ENCODE results near the gene LINGO4. TPM values are rescaled to one million over a fixed set of nuclear protein-coding genes. Genes with fewer than 3 reads are reported as not detected.
A peak's percentile ranks its signal among the peaks of the same experiment; 100 is the strongest.

LINGO4 gene
- total and polyA plus RNA-seq, 10 of the 15 experiments (the other 5 are each of a cell fraction or from before 2014, with no cell fraction given) = not detected

GRCh38 chr1:151825751-151826660 lies 20.8 kb upstream of the LINGO4 start:
- no peaks in the 10 kb centered on the region for H3K36me3 ChIP-seq (ENCODE audit: control insufficient read depth in 2 of 2, insufficient read depth in 2 of 2, low read length in 1 of 2)
- ATAC-seq (no peak), FAIRE-seq (no peak), DNase-seq (ENCODE audit: low read depth, low spot score) (no peak)
- TF ChIP-seq, protein P1, sequence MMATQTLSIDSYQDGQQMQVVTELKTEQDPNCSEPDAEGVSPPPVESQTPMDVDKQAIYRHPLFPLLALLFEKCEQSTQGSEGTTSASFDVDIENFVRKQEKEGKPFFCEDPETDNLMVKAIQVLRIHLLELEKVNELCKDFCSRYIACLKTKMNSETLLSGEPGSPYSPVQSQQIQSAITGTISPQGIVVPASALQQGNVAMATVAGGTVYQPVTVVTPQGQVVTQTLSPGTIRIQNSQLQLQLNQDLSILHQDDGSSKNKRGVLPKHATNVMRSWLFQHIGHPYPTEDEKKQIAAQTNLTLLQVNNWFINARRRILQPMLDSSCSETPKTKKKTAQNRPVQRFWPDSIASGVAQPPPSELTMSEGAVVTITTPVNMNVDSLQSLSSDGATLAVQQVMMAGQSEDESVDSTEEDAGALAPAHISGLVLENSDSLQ (IDR thresholded peaks at IDR 0.05) = peak; percentile 37
- TF ChIP-seq KLF5 (IDR thresholded peaks at IDR 0.05; ENCODE audit: partially characterized antibody) = no peak
- ChIA-PET POLR2A (no interaction called here), CTCF (interaction anchor here (1.6 kb wide), 1 partner anchor 10 kb away, joined by 3 read pairs; no protein-coding TSS in a partner anchor), SMC1A (ENCODE audit: uncharacterized antibody, unreplicated experiment) (no interaction called here), RAD21 (ENCODE audit: unreplicated experiment) (no interaction called here)
- BruUV-seq (replicated peaks) = no TSS peak
- H2AFZ ChIP-seq (ENCODE audit: control insufficient read depth, low read depth, low read length) = no peak overlapping the region
- H4K20me1 ChIP-seq (ENCODE audit: control insufficient read depth, insufficient read depth) = no peaks in the 10 kb centered on the region
- 45% methylated on average over 20 of the region's 21 CpGs for WGBS (ENCODE audit: insufficient coverage, insufficient replicate concordance, low lambda C conversion rate, missing lambda C conversion rate)
- H3K79me2 ChIP-seq (ENCODE audit: control insufficient read depth, insufficient read depth, low read length) = no peaks in the 10 kb centered on the region
- peaks cover 10% of the 10 kb centered on the region for H3K4me1 ChIP-seq (ENCODE audit: control insufficient read depth, insufficient read depth, low read length)
- H3K4me3 ChIP-seq = no peak overlapping the region
- no peak overlapping the region for H3K27ac ChIP-seq (ENCODE audit: control insufficient read depth, insufficient read depth)
- no peaks in the 10 kb centered on the region for H3K27me3 ChIP-seq (replicated peaks in 1 of 2; ENCODE audit: control insufficient read depth in 2 of 2, insufficient read depth in 2 of 2, low read length in 1 of 2)
- no peaks in the 10 kb centered on the region for H3K9me3 ChIP-seq (replicated peaks; ENCODE audit: control insufficient read depth, insufficient read depth, low read length)
- intact Hi-C loops (cut with micrococcal nuclease; ENCODE audit: unreplicated experiment) = loop anchor here (2.0 kb wide), 1 partner anchor 27 kb away; the partner anchor contains the start of gene THEM5
- H3K4me2 ChIP-seq (ENCODE audit: control insufficient read depth, insufficient read depth) = no peak overlapping the region
- in situ Hi-C loops (cut with MboI) = no loop called here
- no peak overlapping the region for H3K9ac ChIP-seq (ENCODE audit: control insufficient read depth, insufficient read depth, low read length)

DNA sequence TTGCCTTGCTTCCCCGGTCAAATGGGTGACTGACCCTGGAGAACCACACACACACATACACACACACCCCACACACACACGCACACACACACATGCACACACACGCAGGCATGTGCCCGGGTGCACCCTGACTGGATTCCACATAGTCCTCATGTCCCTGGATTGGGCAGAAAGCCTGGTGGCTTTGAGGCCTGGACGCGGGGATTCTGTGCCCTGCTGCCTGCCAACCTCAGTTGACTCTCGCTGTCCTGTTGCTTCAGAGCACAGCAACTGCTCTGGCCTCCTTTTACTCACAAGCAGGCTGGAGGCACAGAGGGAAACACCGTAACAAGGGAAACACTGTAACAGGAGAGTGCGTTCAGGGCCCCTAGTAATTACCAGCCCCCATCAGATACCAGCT lies 20.0 kb upstream of the LINGO4 start:
- Histone ChIP-seq H3K27me3 (replicated peaks in 1 of 2; ENCODE audit: control insufficient read depth in 2 of 2, insufficient read depth in 2 of 2, low read length in 1 of 2) (no peaks in the 10 kb centered on the region), H3K4me3 (no peak overlapping the region), H3K9me3 (replicated peaks; ENCODE audit: control insufficient read depth, insufficient read depth, low read length) (no peaks in the 10 kb centered on the region), H3K27ac (ENCODE audit: control insufficient read depth, insufficient read depth) (no peak overlapping the region), H3K4me2 (ENCODE audit: control insufficient read depth, insufficient read depth) (no peak overlapping the region), H4K20me1 (ENCODE audit: control insufficient read depth, insufficient read depth) (no peaks in the 10 kb centered on the region), H2AFZ (ENCODE audit: control insufficient read depth, low read depth, low read length) (no peak overlapping the region), H3K4me1 (ENCODE audit: control insufficient read depth, insufficient read depth, low read length) (peaks cover 10% of the 10 kb centered on the region), H3K9ac (ENCODE audit: control insufficient read depth, insufficient read depth, low read length) (no peak overlapping the region), H3K36me3 (ENCODE audit: control insufficient read depth in 2 of 2, insufficient read depth in 2 of 2, low read length in 1 of 2) (no peaks in the 10 kb centered on the region), H3K79me2 (ENCODE audit: control insufficient read depth, insufficient read depth, low read length) (no peaks in the 10 kb centered on the region)
- WGBS (ENCODE audit: insufficient coverage, insufficient replicate concordance, low lambda C conversion rate, missing lambda C conversion rate) = 66% methylated on average over 9 of the region's 9 CpGs
- POLR2A ChIA-PET = no interaction called here
- DNase-seq (ENCODE audit: low read depth, low spot score) (no peak), FAIRE-seq (no peak), ATAC-seq (no peak)
- in situ Hi-C loops (cut with MboI) = no loop called here
- SMC1A ChIA-PET (ENCODE audit: uncharacterized antibody, unreplicated experiment) = no interaction called here
- CTCF ChIA-PET = no interaction called here
- RAD21 ChIA-PET (ENCODE audit: unreplicated experiment) = no interaction called here
- intact Hi-C loops (cut with micrococcal nuclease; ENCODE audit: unreplicated experiment) = loop anchor here (2.0 kb wide), 1 partner anchor 28 kb away; the partner anchor contains the start of gene THEM5
- TF ChIP-seq TBL1XR1 (IDR thresholded peaks at IDR 0.05; ENCODE audit: low read depth, low read length) (no peak), NR2C2 (IDR thresholded peaks at IDR 0.05; ENCODE audit: borderline replicate concordance, control insufficient read depth, insufficient read length, low read depth) (no peak), POLR2AphosphoS2 (IDR thresholded peaks at IDR 0.05; ENCODE audit: low read depth, low read length) (no peak), SREBF1 (IDR thresholded peaks at IDR 0.05; ENCODE audit: low read length) (no peak), ZNF207 (IDR thresholded peaks at IDR 0.05; ENCODE audit: borderline replicate concordance) (no peak), ZBED1 (IDR thresholded peaks at IDR 0.05; ENCODE audit: borderline replicate concordance) (no peak)
- TF ChIP-seq, protein P2, sequence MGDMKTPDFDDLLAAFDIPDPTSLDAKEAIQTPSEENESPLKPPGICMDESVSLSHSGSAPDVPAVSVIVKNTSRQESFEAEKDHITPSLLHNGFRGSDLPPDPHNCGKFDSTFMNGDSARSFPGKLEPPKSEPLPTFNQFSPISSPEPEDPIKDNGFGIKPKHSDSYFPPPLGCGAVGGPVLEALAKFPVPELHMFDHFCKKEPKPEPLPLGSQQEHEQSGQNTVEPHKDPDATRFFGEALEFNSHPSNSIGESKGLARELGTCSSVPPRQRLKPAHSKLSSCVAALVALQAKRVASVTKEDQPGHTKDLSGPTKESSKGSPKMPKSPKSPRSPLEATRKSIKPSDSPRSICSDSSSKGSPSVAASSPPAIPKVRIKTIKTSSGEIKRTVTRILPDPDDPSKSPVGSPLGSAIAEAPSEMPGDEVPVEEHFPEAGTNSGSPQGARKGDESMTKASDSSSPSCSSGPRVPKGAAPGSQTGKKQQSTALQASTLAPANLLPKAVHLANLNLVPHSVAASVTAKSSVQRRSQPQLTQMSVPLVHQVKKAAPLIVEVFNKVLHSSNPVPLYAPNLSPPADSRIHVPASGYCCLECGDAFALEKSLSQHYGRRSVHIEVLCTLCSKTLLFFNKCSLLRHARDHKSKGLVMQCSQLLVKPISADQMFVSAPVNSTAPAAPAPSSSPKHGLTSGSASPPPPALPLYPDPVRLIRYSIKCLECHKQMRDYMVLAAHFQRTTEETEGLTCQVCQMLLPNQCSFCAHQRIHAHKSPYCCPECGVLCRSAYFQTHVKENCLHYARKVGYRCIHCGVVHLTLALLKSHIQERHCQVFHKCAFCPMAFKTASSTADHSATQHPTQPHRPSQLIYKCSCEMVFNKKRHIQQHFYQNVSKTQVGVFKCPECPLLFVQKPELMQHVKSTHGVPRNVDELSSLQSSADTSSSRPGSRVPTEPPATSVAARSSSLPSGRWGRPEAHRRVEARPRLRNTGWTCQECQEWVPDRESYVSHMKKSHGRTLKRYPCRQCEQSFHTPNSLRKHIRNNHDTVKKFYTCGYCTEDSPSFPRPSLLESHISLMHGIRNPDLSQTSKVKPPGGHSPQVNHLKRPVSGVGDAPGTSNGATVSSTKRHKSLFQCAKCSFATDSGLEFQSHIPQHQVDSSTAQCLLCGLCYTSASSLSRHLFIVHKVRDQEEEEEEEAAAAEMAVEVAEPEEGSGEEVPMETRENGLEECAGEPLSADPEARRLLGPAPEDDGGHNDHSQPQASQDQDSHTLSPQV (IDR thresholded peaks at IDR 0.05) = no peak
- TF ChIP-seq, protein P3, sequence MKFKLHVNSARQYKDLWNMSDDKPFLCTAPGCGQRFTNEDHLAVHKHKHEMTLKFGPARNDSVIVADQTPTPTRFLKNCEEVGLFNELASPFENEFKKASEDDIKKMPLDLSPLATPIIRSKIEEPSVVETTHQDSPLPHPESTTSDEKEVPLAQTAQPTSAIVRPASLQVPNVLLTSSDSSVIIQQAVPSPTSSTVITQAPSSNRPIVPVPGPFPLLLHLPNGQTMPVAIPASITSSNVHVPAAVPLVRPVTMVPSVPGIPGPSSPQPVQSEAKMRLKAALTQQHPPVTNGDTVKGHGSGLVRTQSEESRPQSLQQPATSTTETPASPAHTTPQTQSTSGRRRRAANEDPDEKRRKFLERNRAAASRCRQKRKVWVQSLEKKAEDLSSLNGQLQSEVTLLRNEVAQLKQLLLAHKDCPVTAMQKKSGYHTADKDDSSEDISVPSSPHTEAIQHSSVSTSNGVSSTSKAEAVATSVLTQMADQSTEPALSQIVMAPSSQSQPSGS (IDR thresholded peaks at IDR 0.05; ENCODE audit: low read length) = no peak
- no TSS peak for BruUV-seq (replicated peaks)

Measured in GM12878 (cell line).